Middle frontal gyrus (tissue), 1 donor: ENCODE measurements around the gene SAMD11.

Experiments
- DNase-seq: peaks from one replicate; pipeline ENCODE4 v3.0.0-alpha.2; 2015; ENCODE audit warnings: low spot score; ENCODE audit errors: extremely low spot score

The SAMD11 gene

GRCh38 chr1:932173-932510 lies 8.4 kb downstream of the SAMD11 start:
- no peak for DNase-seq

- DNase-seq: no peak
These were observed 9.3 kb downstream of the SAMD11 start for GRCh38 chr1:932776-933602.

- no peak for DNase-seq
These were observed 9.8 kb downstream of the SAMD11 start for GRCh38 chr1:933603-933940.

- DNase-seq: no peak
These were observed 11.4 kb downstream of the SAMD11 start for GRCh38 chr1:934991-935750.

GRCh38 chr1:935751-936231 lies 12.1 kb downstream of the SAMD11 start:
- DNase-seq: no peak

GRCh38 chr1:936348-937264 lies 12.9 kb downstream of the SAMD11 start:
- DNase-seq: no peak

- DNase-seq: no peak
These were observed 13.8 kb downstream of the SAMD11 start for GRCh38 chr1:937521-937920.

- DNase-seq: no peak
These were observed 14.5 kb downstream of the SAMD11 start for GRCh38 chr1:938088-938683.

- no peak for DNase-seq
These were observed 15.2 kb downstream of the SAMD11 start for GRCh38 chr1:938711-939489.

- no peak for DNase-seq
These were observed 15.9 kb downstream of the SAMD11 start for GRCh38 chr1:939511-940106.

- no peak for DNase-seq
These were observed 16.6 kb downstream of the SAMD11 start for GRCh38 chr1:940107-941014.

- DNase-seq: no peak
These were observed 17.4 kb downstream of the SAMD11 start for GRCh38 chr1:941015-941587.

GRCh38 chr1:941588-942383 lies 18.1 kb downstream of the SAMD11 start:
- no peak for DNase-seq

- DNase-seq: no peak
These were observed 18.7 kb downstream of the SAMD11 start for GRCh38 chr1:942411-942821.

GRCh38 chr1:942864-943533 lies 19.3 kb downstream of the SAMD11 start:
- no peak for DNase-seq

GRCh38 chr1:943545-944340 lies 20.0 kb downstream of the SAMD11 start:
- DNase-seq: no peak
